ENCODE measurements around the gene EIF2D. TPM values are rescaled to one million over a fixed set of nuclear protein-coding genes. Genes with fewer than 3 reads are reported as not detected.

Gene EIF2D
- total and polyA plus RNA-seq, 2 of the 4 experiments (the other 2 are of a cell fraction) = 64.3 to 69.4 TPM

- no TSS peak for BruUV-seq (replicated peaks)
- no peak for DNase-seq
- Histone ChIP-seq H3K14ac (replicated peaks; ENCODE audit: low read depth, low read length) (no peak overlapping the region), H3K4ac (ENCODE audit: low read depth, low read length) (no peak overlapping the region), H3K4me1 (ENCODE audit: control insufficient read depth, insufficient read depth, low read length) (peaks cover 4% of the 10 kb centered on the region), H3K9me1 (ENCODE audit: insufficient read depth, low read length) (peaks cover 8% of the 10 kb centered on the region), H2BK15ac (ENCODE audit: low read depth, low read length) (no peak overlapping the region), H3K9ac (ENCODE audit: low read depth, low read length) (no peak overlapping the region), H2AFZ (replicated peaks; ENCODE audit: low read length, poor library complexity) (no peak overlapping the region), H3K27ac (ENCODE audit: insufficient read depth, low read length) (no peak overlapping the region), H2BK120ac (ENCODE audit: low read depth, low read length) (no peak overlapping the region), H3K36me3 (ENCODE audit: control insufficient read depth, insufficient read depth, low read length) (peaks cover 7% of the 10 kb centered on the region), H4K20me1 (ENCODE audit: insufficient read depth, low read length) (no peaks in the 10 kb centered on the region), H4K5ac (ENCODE audit: low read depth, low read length) (no peak overlapping the region), H2AK9ac (replicated peaks; ENCODE audit: low read depth, low read length, poor library complexity) (no peak overlapping the region), H2BK20ac (ENCODE audit: low read depth, low read length) (no peak overlapping the region), H3K56ac (ENCODE audit: extremely low read depth, insufficient read depth, low read length) (no peak overlapping the region), H3K4me3 (ENCODE audit: insufficient read depth, low read depth, low read length) (no peak overlapping the region), H2AK5ac (ENCODE audit: low read depth, low read length) (no peak overlapping the region), H3K4me2 (ENCODE audit: low read depth, low read length) (no peak overlapping the region), H2BK5ac (ENCODE audit: low read depth, low read length, poor library complexity, severe bottlenecking) (no peak overlapping the region), H4K8ac (ENCODE audit: low read depth in 2 of 2, low read length in 2 of 2) (no peak overlapping the region), H3K79me1 (ENCODE audit: low read depth in 1 of 2, low read length in 2 of 2) (peaks cover 14 to 17% of the 10 kb centered on the region in 2 experiments), H4K91ac (ENCODE audit: insufficient read depth, low read depth, low read length) (no peak overlapping the region), H3K27me3 (ENCODE audit: control insufficient read depth, insufficient read depth, low read length) (no peaks in the 10 kb centered on the region), H3K23ac (ENCODE audit: low read depth, low read length) (no peak overlapping the region), H3K9me3 (ENCODE audit: control insufficient read depth, insufficient read depth, low read length) (no peaks in the 10 kb centered on the region), H3K18ac (ENCODE audit: low read depth, low read length) (no peak overlapping the region)
- TF ChIP-seq CEBPB (IDR thresholded peaks at IDR 0.05; ENCODE audit: low read depth, low read length) (no peak), NFE2L2 (IDR thresholded peaks at IDR 0.05; ENCODE audit: low read depth, low read length) (no peak), MAFK (IDR thresholded peaks at IDR 0.05; ENCODE audit: low read depth, low read length) (no peak), FOS (IDR thresholded peaks at IDR 0.05; ENCODE audit: low read depth, low read length) (no peak), MXI1 (IDR thresholded peaks at IDR 0.05; ENCODE audit: borderline replicate concordance, low read depth, low read length) (no peak), SMC3 (IDR thresholded peaks at IDR 0.05; ENCODE audit: low read depth, low read length) (no peak), RCOR1 (IDR thresholded peaks at IDR 0.05; ENCODE audit: insufficient replicate concordance, low read length) (no peak), RFX5 (IDR thresholded peaks at IDR 0.05; ENCODE audit: low read depth, low read length) (no peak), CHD1 (IDR thresholded peaks at IDR 0.05; ENCODE audit: low read depth, low read length) (no peak), CTCF (conservative IDR thresholded peaks at IDR 0.05; ENCODE audit: low read depth, low read length) (no peak), MAZ (IDR thresholded peaks at IDR 0.05; ENCODE audit: borderline replicate concordance, low read depth, low read length) (no peak)
- TF ChIP-seq, protein P1, sequence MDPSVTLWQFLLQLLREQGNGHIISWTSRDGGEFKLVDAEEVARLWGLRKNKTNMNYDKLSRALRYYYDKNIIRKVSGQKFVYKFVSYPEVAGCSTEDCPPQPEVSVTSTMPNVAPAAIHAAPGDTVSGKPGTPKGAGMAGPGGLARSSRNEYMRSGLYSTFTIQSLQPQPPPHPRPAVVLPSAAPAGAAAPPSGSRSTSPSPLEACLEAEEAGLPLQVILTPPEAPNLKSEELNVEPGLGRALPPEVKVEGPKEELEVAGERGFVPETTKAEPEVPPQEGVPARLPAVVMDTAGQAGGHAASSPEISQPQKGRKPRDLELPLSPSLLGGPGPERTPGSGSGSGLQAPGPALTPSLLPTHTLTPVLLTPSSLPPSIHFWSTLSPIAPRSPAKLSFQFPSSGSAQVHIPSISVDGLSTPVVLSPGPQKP (IDR thresholded peaks at IDR 0.05; ENCODE audit: borderline replicate concordance, low read depth, low read length) = no peak
- TF ChIP-seq, protein P2, sequence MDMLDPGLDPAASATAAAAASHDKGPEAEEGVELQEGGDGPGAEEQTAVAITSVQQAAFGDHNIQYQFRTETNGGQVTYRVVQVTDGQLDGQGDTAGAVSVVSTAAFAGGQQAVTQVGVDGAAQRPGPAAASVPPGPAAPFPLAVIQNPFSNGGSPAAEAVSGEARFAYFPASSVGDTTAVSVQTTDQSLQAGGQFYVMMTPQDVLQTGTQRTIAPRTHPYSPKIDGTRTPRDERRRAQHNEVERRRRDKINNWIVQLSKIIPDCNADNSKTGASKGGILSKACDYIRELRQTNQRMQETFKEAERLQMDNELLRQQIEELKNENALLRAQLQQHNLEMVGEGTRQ (IDR thresholded peaks at IDR 0.05; ENCODE audit: low read depth, low read length) = no peak
- intact Hi-C loops (cut with micrococcal nuclease) = loop anchor here (5.0 kb wide), 2 partner anchors 373 to 468 kb away; no protein-coding TSS in a partner anchor
- dilution Hi-C loops (cut with HindIII; ENCODE audit: low sequenced_read_pairs, unreplicated experiment) = no loop called here
- 67% methylated on average over 1 of the region's 4 CpGs; no CpG with 5 or more reads in 1 of the 2 experiments for WGBS, 2 experiments (ENCODE audit: extremely low coverage in 2 of 2, insufficient read length in 1 of 2)
- in situ Hi-C loops (cut with MboI; ENCODE audit: low sequenced_read_pairs) = no loop called here
- CTCF ChIA-PET = interaction anchor here (0.6 to 3.7 kb wide), 7 partner anchors 21 to 373 kb away, joined by 3 to 17 read pairs (median 3); no protein-coding TSS in a partner anchor
- ATAC-seq (ENCODE audit: low read depth) = no peak
- POLR2A ChIA-PET (ENCODE audit: unreplicated experiment) = no interaction called here
These were observed 2.9 kb downstream of the EIF2D start for GRCh38 chr1:206609229-206609991.
